NOMO-1 (cell line): Measurements from ENCODE around the gene TEX26.

ENCODE experiments used
- DNase-seq, 2 experiments: peaks; one replicate each; lab custom pipeline; 2025; ENCODE audit not compliant: unreplicated experiment in 2 of 2; lab: John Stamatoyannopoulos, UW

TEX26 gene

GRCh38 chr13:31011193-31011860 lies 78.9 kb downstream of the TEX26 start:
- no peak for DNase-seq

GRCh38 chr13:31011901-31012654 lies 79.6 kb downstream of the TEX26 start:
- DNase-seq = peak; percentile 84 to 89

GRCh38 chr13:31012655-31013024 lies 80.2 kb downstream of the TEX26 start:
- no peak for DNase-seq

- DNase-seq = peak; percentile 37 to 67
Observed at GRCh38 chr13:31014456-31014855, 82.0 kb downstream of the TEX26 start.

- no peak for DNase-seq
Observed at GRCh38 chr13:31015199-31015598, 82.7 kb downstream of the TEX26 start.

GRCh38 chr13:31016342-31017325 lies 84.2 kb downstream of the TEX26 start:
- no peak for DNase-seq

- DNase-seq = no peak
Observed at GRCh38 chr13:31018511-31018910, 86.1 kb downstream of the TEX26 start.

GRCh38 chr13:31020996-31021395 lies 88.5 kb downstream of the TEX26 start:
- no peak for DNase-seq

- no peak for DNase-seq
Observed at GRCh38 chr13:31022288-31022895, 89.9 kb downstream of the TEX26 start.

GRCh38 chr13:31022928-31023530 lies 90.6 kb downstream of the TEX26 start:
- no peak for DNase-seq
